Left ventricle myocardium inferior (tissue), 1 donor: Measurements from ENCODE around the gene KISS1. TPM values are rescaled to one million over a fixed set of nuclear protein-coding genes. Genes with fewer than 3 reads are reported as not detected.

Experiments used
- DNase-seq: peaks from one replicate; pipeline ENCODE4 v3.0.0-alpha.2; 2020
- H3K27ac ChIP-seq: fragments of 200-600 bp; replicated peaks from 2 replicates; pipeline ENCODE4 v1.8.0; 2021
- H3K27me3 ChIP-seq: fragments of 200-600 bp; 2 replicates; pipeline ENCODE4 v1.8.0; 2021; ENCODE audit warnings: low read depth
- H3K36me3 ChIP-seq: fragments of 200-600 bp; 2 replicates; pipeline ENCODE4 v1.8.0; 2021
- H3K4me1 ChIP-seq: fragments of 200-600 bp; 2 replicates; pipeline ENCODE4 v1.8.0; 2021
- H3K4me3 ChIP-seq: fragments of 200-600 bp; 2 replicates; pipeline ENCODE4 v1.8.0; 2021; ENCODE audit warnings: mild to moderate bottlenecking, moderate library complexity
- H3K9me3 ChIP-seq: fragments of 200-600 bp; replicated peaks from 2 replicates; pipeline ENCODE4 v1.8.0; 2021
- intact Hi-C: fragments of 100-400 bp; cut with micrococcal nuclease; formaldehyde crosslinking; loops from one replicate; pipeline ENCODE4 v1.11.0; 2022
- total RNA-seq: library from RNA; stranded (reverse); fragmentation: NEBNext Ultra II Directional; extraction: Animal tissue kit (Norgen Biotek cat#: 25700); gene quantifications from one replicate; pipeline ENCODE4 v1.2.1, GENCODE V29; 2021
- TF ChIP-seq, protein P1 (sequence below): fragments of 200-600 bp; IDR thresholded peaks from 2 replicates; pipeline ENCODE4 v1.8.0; 2021; ENCODE audit warnings: antibody characterized with exemption, mild to moderate bottlenecking, borderline replicate concordance
- donor health status: DM: no; HTN: yes; CAD: no; lungs with severe emphysema.

KISS1 gene
- total RNA-seq, 1 donor from 2014 or later = not detected

- Histone ChIP-seq H3K27me3 (peaks cover 52% of the 10 kb centered on the region), H3K4me3 (no peak overlapping the region), H3K36me3 (no peaks in the 10 kb centered on the region), H3K9me3 (no peaks in the 10 kb centered on the region), H3K4me1 (peaks cover 4% of the 10 kb centered on the region), H3K27ac (no peak overlapping the region)
- intact Hi-C loops = loop anchor here (2.0 to 5.0 kb wide), 2 partner anchors 43 to 156 kb away; no protein-coding TSS in a partner anchor
- no peak for DNase-seq
- TF ChIP-seq, protein P1, sequence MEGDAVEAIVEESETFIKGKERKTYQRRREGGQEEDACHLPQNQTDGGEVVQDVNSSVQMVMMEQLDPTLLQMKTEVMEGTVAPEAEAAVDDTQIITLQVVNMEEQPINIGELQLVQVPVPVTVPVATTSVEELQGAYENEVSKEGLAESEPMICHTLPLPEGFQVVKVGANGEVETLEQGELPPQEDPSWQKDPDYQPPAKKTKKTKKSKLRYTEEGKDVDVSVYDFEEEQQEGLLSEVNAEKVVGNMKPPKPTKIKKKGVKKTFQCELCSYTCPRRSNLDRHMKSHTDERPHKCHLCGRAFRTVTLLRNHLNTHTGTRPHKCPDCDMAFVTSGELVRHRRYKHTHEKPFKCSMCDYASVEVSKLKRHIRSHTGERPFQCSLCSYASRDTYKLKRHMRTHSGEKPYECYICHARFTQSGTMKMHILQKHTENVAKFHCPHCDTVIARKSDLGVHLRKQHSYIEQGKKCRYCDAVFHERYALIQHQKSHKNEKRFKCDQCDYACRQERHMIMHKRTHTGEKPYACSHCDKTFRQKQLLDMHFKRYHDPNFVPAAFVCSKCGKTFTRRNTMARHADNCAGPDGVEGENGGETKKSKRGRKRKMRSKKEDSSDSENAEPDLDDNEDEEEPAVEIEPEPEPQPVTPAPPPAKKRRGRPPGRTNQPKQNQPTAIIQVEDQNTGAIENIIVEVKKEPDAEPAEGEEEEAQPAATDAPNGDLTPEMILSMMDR = no peak
These were observed 9.8 kb upstream of the KISS1 start for GRCh38 chr1:204206121-204206520.

DNA sequence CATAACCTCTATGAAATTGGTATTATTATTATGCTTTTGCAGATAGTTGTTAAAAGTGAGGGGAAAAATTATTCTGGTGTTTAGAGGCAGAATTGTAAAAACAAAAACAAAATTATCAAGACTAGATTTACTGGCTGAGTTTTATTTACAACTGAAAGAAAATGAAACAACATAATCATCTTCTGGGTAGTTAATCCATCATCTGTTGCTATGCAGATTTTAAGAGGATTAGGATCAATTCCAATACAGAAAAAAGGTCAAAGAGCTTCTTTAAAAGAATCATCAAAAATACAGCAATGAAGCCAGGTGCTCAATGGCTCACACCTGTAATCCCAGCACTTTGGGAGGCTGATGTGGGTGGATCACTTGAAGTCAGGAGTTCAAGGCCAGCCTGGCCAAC is 9.2 kb upstream of the KISS1 start:
- H3K27me3 ChIP-seq = peaks cover 52% of the 10 kb centered on the region
- no peaks in the 10 kb centered on the region for H3K9me3 ChIP-seq
- no peaks in the 10 kb centered on the region for H3K36me3 ChIP-seq
- intact Hi-C loops = loop anchor here (5.0 kb wide), 1 partner anchor 157 kb away; no protein-coding TSS in a partner anchor
- no peak for DNase-seq
- peaks cover 4% of the 10 kb centered on the region for H3K4me1 ChIP-seq
- H3K4me3 ChIP-seq = no peak overlapping the region
- H3K27ac ChIP-seq = no peak overlapping the region
- TF ChIP-seq, protein P1 = no peak

- intact Hi-C loops = loop anchor here (5.0 kb wide), 1 partner anchor 157 kb away; no protein-coding TSS in a partner anchor
- no peak overlapping the region for H3K4me3 ChIP-seq
- TF ChIP-seq, protein P1 = no peak
- H3K36me3 ChIP-seq = no peaks in the 10 kb centered on the region
- peaks cover 5% of the 10 kb centered on the region for H3K4me1 ChIP-seq
- no peak for DNase-seq
- peaks cover 52% of the 10 kb centered on the region for H3K27me3 ChIP-seq
- no peaks in the 10 kb centered on the region for H3K9me3 ChIP-seq
- H3K27ac ChIP-seq = no peak overlapping the region
These were observed 8.7 kb upstream of the KISS1 start for GRCh38 chr1:204204944-204205343.

DNA sequence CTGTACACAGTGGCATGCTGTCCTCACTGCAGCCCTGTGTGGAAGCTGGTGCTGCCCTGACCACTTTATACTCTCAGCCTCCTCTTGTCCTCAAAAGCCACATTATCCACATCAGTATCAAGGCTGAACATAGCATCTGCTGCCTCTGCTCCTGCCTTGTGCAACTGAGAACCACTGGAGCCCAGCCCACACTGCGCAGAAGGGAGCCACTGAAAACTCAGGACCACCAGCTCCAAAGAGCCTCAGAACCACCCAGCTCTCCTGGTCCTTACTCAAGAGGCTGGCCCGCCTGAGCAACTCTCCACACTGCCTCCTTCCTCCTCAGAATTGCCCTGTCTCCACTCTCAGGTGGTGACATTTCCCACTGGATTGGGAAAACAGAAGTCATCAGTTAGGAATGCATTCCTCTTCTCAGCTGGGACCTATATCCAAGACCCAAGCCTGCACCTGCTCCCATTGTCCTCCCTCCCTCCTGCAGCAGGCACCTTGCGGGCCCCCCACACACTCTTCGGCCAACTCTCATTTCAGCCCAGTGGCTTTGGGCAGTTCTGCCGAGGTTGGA is 7.0 kb upstream of the KISS1 start:
- H3K4me1 ChIP-seq = peaks cover 21% of the 10 kb centered on the region
- intact Hi-C loops = no loop called here
- no peaks in the 10 kb centered on the region for H3K36me3 ChIP-seq
- H3K9me3 ChIP-seq = no peaks in the 10 kb centered on the region
- TF ChIP-seq, protein P1 = no peak
- no peak overlapping the region for H3K27ac ChIP-seq
- peaks cover 52% of the 10 kb centered on the region for H3K27me3 ChIP-seq
- no peak overlapping the region for H3K4me3 ChIP-seq
- DNase-seq = no peak

GRCh38 chr1:204202481-204202880 is 6.2 kb upstream of the KISS1 start:
- Histone ChIP-seq H3K9me3 (no peaks in the 10 kb centered on the region), H3K36me3 (no peaks in the 10 kb centered on the region), H3K27me3 (peaks cover 47% of the 10 kb centered on the region), H3K4me3 (no peak overlapping the region), H3K27ac (no peak overlapping the region), H3K4me1 (peaks cover 23% of the 10 kb centered on the region)
- DNase-seq = no peak
- TF ChIP-seq, protein P1 = no peak
- intact Hi-C loops = no loop called here
